ENCODE results near the gene ANKRA2. TPM values are rescaled to one million over a fixed set of nuclear protein-coding genes. Genes with fewer than 3 reads are reported as not detected.
A peak's percentile ranks its signal among the peaks of the same experiment; 100 is the strongest.

Gene ANKRA2
- polyA plus RNA-seq, 1 of the 3 experiments (the other 2 are of a cell fraction), result 14.5 TPM

- peaks cover 3 to 5% of the 10 kb centered on the region in 2 experiments; a peak in 3 of 4 replicates for H3K4me1 ChIP-seq (ENCODE audit: control insufficient read depth in 1 of 2, insufficient read depth in 2 of 2, low read depth in 1 of 2, low read length in 1 of 2)
- H3K36me3 ChIP-seq (replicated peaks in 1 of 2; ENCODE audit: control insufficient read depth in 1 of 2, insufficient read depth in 2 of 2, low read length in 1 of 2), result no peaks in the 10 kb centered on the region
- H4K20me1 ChIP-seq (ENCODE audit: insufficient read depth), result no peaks in the 10 kb centered on the region
- no peaks in the 10 kb centered on the region for H3K9me2 ChIP-seq
- no peak overlapping the region for H2AFZ ChIP-seq (ENCODE audit: low read depth)
- H3K27ac ChIP-seq (ENCODE audit: low read depth in 2 of 2, low read length in 1 of 2), result peak overlapping the region in 1 of 2 experiments; percentile 70; a peak in 2 of 4 replicates
- peaks cover 20% of the 10 kb centered on the region for H3F3A ChIP-seq (replicated peaks; ENCODE audit: insufficient read depth)
- no peak overlapping the region for H3K4me3 ChIP-seq (ENCODE audit: low read depth in 2 of 2, low read length in 1 of 2)
- no peaks in the 10 kb centered on the region for H3K79me2 ChIP-seq (ENCODE audit: insufficient read depth)
- ChIA-PET POLR2A (no interaction called here), CTCF (interaction anchor here (1.0 to 14.9 kb wide), 9 partner anchors 11 to 225 kb away, joined by 3 to 398 read pairs (median 13); no protein-coding TSS in a partner anchor)
- no peak overlapping the region for H3K4me2 ChIP-seq
- no peak overlapping the region for H3K9ac ChIP-seq
- no peaks in the 10 kb centered on the region; the same call in 1 of the 2 replicates for H3K9me3 ChIP-seq
- H3K27me3 ChIP-seq (ENCODE audit: insufficient read depth), result no peaks in the 10 kb centered on the region
- DNase-seq, result no peak
- TF ChIP-seq PBX3 (IDR thresholded peaks at IDR 0.05) (no peak), EP300 (IDR thresholded peaks at IDR 0.05; ENCODE audit: borderline replicate concordance in 1 of 2, low read depth in 1 of 2, low read length in 1 of 2) (peak in 1 of 2 experiments; percentile 17; a peak in 1 of 4 replicates), GABPA (IDR thresholded peaks at IDR 0.05; ENCODE audit: low read depth) (no peak), CTCF (IDR thresholded peaks at IDR 0.05) (no peak), FOSL2 (IDR thresholded peaks at IDR 0.05; ENCODE audit: borderline replicate concordance, low read depth) (peak; percentile 34; the same call in 1 of the 2 replicates), TEAD4 (IDR thresholded peaks at IDR 0.05; ENCODE audit: borderline replicate concordance, insufficient read depth) (0 out of 2 replicates have a peak, but pooled peaks have one; percentile 38), USF2 (IDR thresholded peaks at IDR 0.05; ENCODE audit: borderline replicate concordance, low read depth, low read length) (no peak)
- 2% methylated on average over 1 of the region's 1 CpG for WGBS (ENCODE audit: low lambda C conversion rate)
Measured at GRCh38 chr5:73592551-73592950, 27.1 kb upstream of the ANKRA2 start.

- WGBS (ENCODE audit: low lambda C conversion rate), result 2% methylated on average over 4 of the region's 4 CpGs
- no peaks in the 10 kb centered on the region for H3K9me2 ChIP-seq
- peak overlapping the region in 1 of 2 experiments; percentile 70; a peak in 2 of 4 replicates for H3K27ac ChIP-seq (ENCODE audit: low read depth in 2 of 2, low read length in 1 of 2)
- H2AFZ ChIP-seq (ENCODE audit: low read depth), result no peak overlapping the region
- H3K4me2 ChIP-seq, result peak overlapping the region; percentile 26; the same call in 1 of the 2 replicates
- no peaks in the 10 kb centered on the region; the same call in 1 of the 2 replicates for H3K9me3 ChIP-seq
- POLR2A ChIA-PET, result no interaction called here
- H3K4me1 ChIP-seq (ENCODE audit: control insufficient read depth in 1 of 2, insufficient read depth in 2 of 2, low read depth in 1 of 2, low read length in 1 of 2), result peaks cover 3 to 5% of the 10 kb centered on the region in 2 experiments; a peak in 3 of 4 replicates
- H3K27me3 ChIP-seq (ENCODE audit: insufficient read depth), result no peaks in the 10 kb centered on the region
- H3K4me3 ChIP-seq (ENCODE audit: low read depth in 2 of 2, low read length in 1 of 2), result no peak overlapping the region
- CTCF ChIA-PET, result interaction anchor here (0.7 to 14.9 kb wide), 61 partner anchors 7 to 1073 kb away, joined by 3 to 398 read pairs (median 5); partner anchors contain the start of genes ANKRA2 and UTP15
- peak; percentile 19 for DNase-seq
- H3K79me2 ChIP-seq (ENCODE audit: insufficient read depth), result no peaks in the 10 kb centered on the region
- H3K9ac ChIP-seq, result no peak overlapping the region
- H4K20me1 ChIP-seq (ENCODE audit: insufficient read depth), result no peaks in the 10 kb centered on the region
- H3F3A ChIP-seq (replicated peaks; ENCODE audit: insufficient read depth), result peaks cover 20% of the 10 kb centered on the region
- H3K36me3 ChIP-seq (replicated peaks in 1 of 2; ENCODE audit: control insufficient read depth in 1 of 2, insufficient read depth in 2 of 2, low read length in 1 of 2), result no peaks in the 10 kb centered on the region
- TF ChIP-seq JUND (IDR thresholded peaks at IDR 0.05), result peak; percentile 49
- TF ChIP-seq POLR2AphosphoS5 (IDR thresholded peaks at IDR 0.05; ENCODE audit: low read depth, low read length), result peak; percentile 56; the same call in 1 of the 2 replicates
- TF ChIP-seq NFIC (IDR thresholded peaks at IDR 0.05; ENCODE audit: borderline replicate concordance), result peak; percentile 72
- 0 out of 2 replicates have a peak, but pooled peaks have one; percentile 1 for TF ChIP-seq SMC3 (IDR thresholded peaks at IDR 0.05; ENCODE audit: low read depth, low read length)
- no peak for TF ChIP-seq RFX5 (IDR thresholded peaks at IDR 0.05; ENCODE audit: low read length)
- TF ChIP-seq MAX (IDR thresholded peaks at IDR 0.05; ENCODE audit: low read depth), result 0 out of 2 replicates have a peak, but pooled peaks have one; percentile 13
- peak; percentile 73 to 90 for TF ChIP-seq EP300 (IDR thresholded peaks at IDR 0.05; ENCODE audit: borderline replicate concordance in 1 of 2, low read depth in 1 of 2, low read length in 1 of 2)
- no peak for TF ChIP-seq YY1 (IDR thresholded peaks at IDR 0.05; ENCODE audit: low read depth)
- TF ChIP-seq FOSL2 (IDR thresholded peaks at IDR 0.05; ENCODE audit: borderline replicate concordance, low read depth), result peak; percentile 51; the same call in 1 of the 2 replicates
- TF ChIP-seq RCOR1 (IDR thresholded peaks at IDR 0.05; ENCODE audit: low read length), result peak; percentile 61
- no peak for TF ChIP-seq TEAD4 (IDR thresholded peaks at IDR 0.05; ENCODE audit: borderline replicate concordance, insufficient read depth)
- peak; percentile 77 for TF ChIP-seq GATA2 (CRISPR knock-in tag; IDR thresholded peaks at IDR 0.05)
- TF ChIP-seq FOXJ3 (CRISPR knock-in tag; IDR thresholded peaks at IDR 0.05), result 0 out of 2 replicates have a peak, but pooled peaks have one; percentile 40
- no peak for TF ChIP-seq RAD21 (IDR thresholded peaks at IDR 0.05; ENCODE audit: low read length)
- peak; percentile 78 for TF ChIP-seq PBX3 (IDR thresholded peaks at IDR 0.05)
- no peak for TF ChIP-seq RXRA (IDR thresholded peaks at IDR 0.05; ENCODE audit: borderline replicate concordance, low read depth)
Measured at GRCh38 chr5:73591698-73592501, 26.5 kb upstream of the ANKRA2 start.

Measured in SK-N-SH (cell line).